PFSK-1 (cell line): ENCODE data around the gene WDR64.

Experiments
- POLR2AphosphoS5 ChIP-seq: IDR thresholded peaks from 2 replicates; pipeline ENCODE4 v1.6.1; 2012; ENCODE audit warnings: low read depth, mild to moderate bottlenecking, control low read depth, low read length, moderate library complexity
- REST ChIP-seq, 2 experiments: IDR thresholded peaks; 2 replicates each; pipeline versions ENCODE4 v1.6.1 to v1.8.0; 2011 to 2012; ENCODE audit warnings: low read depth in 2 of 2, low read length in 2 of 2, control low read depth in 1 of 2, inconsistent platforms in 1 of 2, mild to moderate bottlenecking in 1 of 2, moderate library complexity in 1 of 2; ENCODE audit not compliant: insufficient read depth in 1 of 2
- SIN3A ChIP-seq: IDR thresholded peaks from 2 replicates; pipeline ENCODE4 v1.6.1; 2012; ENCODE audit warnings: mild to moderate bottlenecking, low read length, moderate library complexity, borderline replicate concordance; ENCODE audit not compliant: insufficient read depth
- TAF1 ChIP-seq: IDR thresholded peaks from 2 replicates; pipeline ENCODE4 v1.6.1; 2012; ENCODE audit warnings: low read length, control low read depth, borderline replicate concordance; ENCODE audit not compliant: insufficient read depth

- no peak for TF ChIP-seq REST (IDR thresholded peaks at IDR 0.05; ENCODE audit: insufficient read depth in 1 of 2, low read depth in 2 of 2, low read length in 2 of 2)
- no peak for TF ChIP-seq POLR2AphosphoS5
- no peak for TF ChIP-seq TAF1
- TF ChIP-seq SIN3A: no peak
These were observed 6.2 kb downstream of the WDR64 start for GRCh38 chr1:241658081-241658793.
